ENCODE data around the gene MEF2D.

- TF ChIP-seq CEBPB (IDR thresholded peaks at IDR 0.05): no peak
- no peak for TF ChIP-seq USF1 (IDR thresholded peaks at IDR 0.05)
- TF ChIP-seq EGR1 (IDR thresholded peaks at IDR 0.05): no peak
- no peak for TF ChIP-seq RAD21 (IDR thresholded peaks at IDR 0.05; ENCODE audit: low read depth)
- TF ChIP-seq EP300 (IDR thresholded peaks at IDR 0.05; ENCODE audit: borderline replicate concordance): no peak
- TF ChIP-seq, protein P1, sequence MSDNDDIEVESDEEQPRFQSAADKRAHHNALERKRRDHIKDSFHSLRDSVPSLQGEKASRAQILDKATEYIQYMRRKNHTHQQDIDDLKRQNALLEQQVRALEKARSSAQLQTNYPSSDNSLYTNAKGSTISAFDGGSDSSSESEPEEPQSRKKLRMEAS (IDR thresholded peaks at IDR 0.05): no peak
- no peak for TF ChIP-seq TCF12 (IDR thresholded peaks at IDR 0.05; ENCODE audit: low read depth)
- no peak for TF ChIP-seq CREB1 (IDR thresholded peaks at IDR 0.05; ENCODE audit: low read depth)
- TF ChIP-seq TAF1 (IDR thresholded peaks at IDR 0.05; ENCODE audit: low read depth): no peak
- no peak for TF ChIP-seq YY1 (IDR thresholded peaks at IDR 0.05; ENCODE audit: low read depth)
Observed at GRCh38 chr1:156470473-156470872, 30.1 kb downstream of the MEF2D start.
